Measurements from ENCODE around the gene UBE3A.
"Not testable (repeated sequence)": the region's sequence is repeated elsewhere in the genome, so short reads cannot be mapped to it uniquely, and the experiment has no call there.

The UBE3A gene

GRCh38 chr15:25427861-25428260 is 11.0 kb downstream of the UBE3A start:
- TF ChIP-seq GATA1 (IDR thresholded peaks at IDR 0.05; ENCODE audit: low read depth, low read length) (no peak), POLR2A (IDR thresholded peaks at IDR 0.05; ENCODE audit: low read length) (no peak)
- peak; percentile 22 to 23 for DNase-seq

GRCh38 chr15:25426896-25427610 is 11.8 kb downstream of the UBE3A start:
- peak; percentile 21 to 49 for DNase-seq

GRCh38 chr15:25424073-25424472 is 14.8 kb downstream of the UBE3A start:
- no peak for DNase-seq

More at GRCh38 chr15:25426896-25427610, 11.8 kb downstream of the UBE3A start:
- TF ChIP-seq GATA1 (IDR thresholded peaks at IDR 0.05; ENCODE audit: low read depth, low read length), result no peak
- no peak for TF ChIP-seq POLR2A (IDR thresholded peaks at IDR 0.05; ENCODE audit: low read length)

GRCh38 chr15:25422021-25422420 is 16.8 kb downstream of the UBE3A start:
- DNase-seq, result no peak
- TF ChIP-seq GATA1 (IDR thresholded peaks at IDR 0.05; ENCODE audit: low read depth, low read length), result no peak

More at GRCh38 chr15:25424073-25424472, 14.8 kb downstream of the UBE3A start:
- TF ChIP-seq GATA1 (IDR thresholded peaks at IDR 0.05; ENCODE audit: low read depth, low read length), result no peak
- TF ChIP-seq POLR2A (IDR thresholded peaks at IDR 0.05; ENCODE audit: low read length), result no peak

- no peak for TF ChIP-seq GATA1 (IDR thresholded peaks at IDR 0.05; ENCODE audit: low read depth, low read length)
- no peak for DNase-seq
Measured at GRCh38 chr15:25418202-25418601, 20.6 kb downstream of the UBE3A start.

- no peak for TF ChIP-seq GATA1 (IDR thresholded peaks at IDR 0.05; ENCODE audit: low read depth, low read length)
- TF ChIP-seq POLR2A (IDR thresholded peaks at IDR 0.05; ENCODE audit: low read length), result no peak
- no peak for DNase-seq
Measured at GRCh38 chr15:25417604-25418003, 21.2 kb downstream of the UBE3A start.

- TF ChIP-seq GATA1 (IDR thresholded peaks at IDR 0.05; ENCODE audit: low read depth, low read length) (no peak), POLR2A (IDR thresholded peaks at IDR 0.05; ENCODE audit: low read length) (no peak)
- no peak for DNase-seq
Measured at GRCh38 chr15:25416693-25417092, 22.1 kb downstream of the UBE3A start.

GRCh38 chr15:25415707-25416106 is 23.1 kb downstream of the UBE3A start:
- TF ChIP-seq POLR2A (IDR thresholded peaks at IDR 0.05; ENCODE audit: low read length), result no peak
- DNase-seq, result peak in 1 of 2 experiments; percentile 3

- no peak for DNase-seq
- TF ChIP-seq GATA1 (IDR thresholded peaks at IDR 0.05; ENCODE audit: low read depth, low read length) (no peak), POLR2A (IDR thresholded peaks at IDR 0.05; ENCODE audit: low read length) (no peak)
Measured at GRCh38 chr15:25415217-25415616, 23.6 kb downstream of the UBE3A start.

GRCh38 chr15:25410649-25411048 is 28.2 kb downstream of the UBE3A start:
- TF ChIP-seq GATA1 (IDR thresholded peaks at IDR 0.05; ENCODE audit: low read depth, low read length), result no peak
- no peak for TF ChIP-seq POLR2A (IDR thresholded peaks at IDR 0.05; ENCODE audit: low read length)

GRCh38 chr15:25409731-25410130 is 29.1 kb downstream of the UBE3A start:
- DNase-seq, result not testable (repeated sequence)

More at GRCh38 chr15:25410649-25411048, 28.2 kb downstream of the UBE3A start:
- DNase-seq, result no peak

- TF ChIP-seq GATA1 (IDR thresholded peaks at IDR 0.05; ENCODE audit: low read depth, low read length), result no peak
- TF ChIP-seq POLR2A (IDR thresholded peaks at IDR 0.05; ENCODE audit: low read length), result no peak
- no peak for DNase-seq
Measured at GRCh38 chr15:25408929-25409328, 29.9 kb downstream of the UBE3A start.

- TF ChIP-seq GATA1 (IDR thresholded peaks at IDR 0.05; ENCODE audit: low read depth, low read length), result no peak
- TF ChIP-seq POLR2A (IDR thresholded peaks at IDR 0.05; ENCODE audit: low read length), result no peak
- peak; percentile 20 to 27 for DNase-seq
Measured at GRCh38 chr15:25408428-25408827, 30.4 kb downstream of the UBE3A start.

GRCh38 chr15:25407950-25408349 is 30.9 kb downstream of the UBE3A start:
- no peak for DNase-seq

GRCh38 chr15:25406846-25407245 is 32.0 kb downstream of the UBE3A start:
- TF ChIP-seq GATA1 (IDR thresholded peaks at IDR 0.05; ENCODE audit: low read depth, low read length) (no peak), POLR2A (IDR thresholded peaks at IDR 0.05; ENCODE audit: low read length) (no peak)

More at GRCh38 chr15:25407950-25408349, 30.9 kb downstream of the UBE3A start:
- TF ChIP-seq GATA1 (IDR thresholded peaks at IDR 0.05; ENCODE audit: low read depth, low read length) (no peak), POLR2A (IDR thresholded peaks at IDR 0.05; ENCODE audit: low read length) (no peak)

More at GRCh38 chr15:25406846-25407245, 32.0 kb downstream of the UBE3A start:
- DNase-seq, result no peak

All from erythroblast (primary cell).